Activated CD4-positive, alpha-beta T cell treated with anti-CD3 and anti-CD28 coated beads, Interleukin-10, Interleukin-2, amounts not matched to agents 100 ng/mL and 50 ng/mL, durations not matched to agents 16 hours and 8 hours (primary cell): ENCODE results near the gene NCOA1.
"Not testable (repeated sequence)": the region's sequence is repeated elsewhere in the genome, so short reads cannot be mapped to it uniquely, and the experiment has no call there.

Source experiments
- DNase-seq: peaks from one replicate; pipeline ENCODE4 v3.0.0-alpha.2; 2020

NCOA1 gene

GRCh38 chr2:24508878-24509277 lies 17.8 kb downstream of the NCOA1 start:
- peak; percentile 28 for DNase-seq

GRCh38 chr2:24509425-24509824 lies 18.4 kb downstream of the NCOA1 start:
- DNase-seq: peak; percentile 31

- no peak for DNase-seq
These were observed 18.8 kb downstream of the NCOA1 start for GRCh38 chr2:24509840-24510239.

- DNase-seq: no peak
These were observed 19.7 kb downstream of the NCOA1 start for GRCh38 chr2:24510771-24511170.

- no peak for DNase-seq
These were observed 20.1 kb downstream of the NCOA1 start for GRCh38 chr2:24511198-24511597.

- DNase-seq: peak; percentile 53
These were observed 20.8 kb downstream of the NCOA1 start for GRCh38 chr2:24511894-24512293.

GRCh38 chr2:24512404-24512803 lies 21.4 kb downstream of the NCOA1 start:
- no peak for DNase-seq

GRCh38 chr2:24512831-24513230 lies 21.8 kb downstream of the NCOA1 start:
- DNase-seq: no peak

GRCh38 chr2:24513281-24514071 lies 22.4 kb downstream of the NCOA1 start:
- DNase-seq: no peak

- DNase-seq: no peak
These were observed 23.8 kb downstream of the NCOA1 start for GRCh38 chr2:24514820-24515219.

- DNase-seq: no peak
These were observed 24.3 kb downstream of the NCOA1 start for GRCh38 chr2:24515335-24515734.

- no peak for DNase-seq
These were observed 24.8 kb downstream of the NCOA1 start for GRCh38 chr2:24515831-24516230.

- DNase-seq: no peak
These were observed 26.2 kb downstream of the NCOA1 start for GRCh38 chr2:24517247-24517646.

GRCh38 chr2:24520175-24520574 lies 29.1 kb downstream of the NCOA1 start:
- DNase-seq: no peak

- peak; percentile 76 for DNase-seq
These were observed 30.3 kb downstream of the NCOA1 start for GRCh38 chr2:24521162-24521857.

- DNase-seq: peak; percentile 71
These were observed 31.1 kb downstream of the NCOA1 start for GRCh38 chr2:24521975-24522639.

GRCh38 chr2:24527536-24527935 lies 36.5 kb downstream of the NCOA1 start:
- no peak for DNase-seq

- DNase-seq: no peak
These were observed 39.7 kb downstream of the NCOA1 start for GRCh38 chr2:24530796-24531195.

- not testable (repeated sequence) for DNase-seq
These were observed 40.6 kb downstream of the NCOA1 start for GRCh38 chr2:24531610-24532009.

GRCh38 chr2:24532057-24532456 lies 41.0 kb downstream of the NCOA1 start:
- DNase-seq: not testable (repeated sequence)

- DNase-seq: not testable (repeated sequence)
These were observed 42.5 kb downstream of the NCOA1 start for GRCh38 chr2:24533574-24533973.

- no peak for DNase-seq
These were observed 47.7 kb downstream of the NCOA1 start for GRCh38 chr2:24538720-24539119.

GRCh38 chr2:24539258-24539657 lies 48.2 kb downstream of the NCOA1 start:
- no peak for DNase-seq

- no peak for DNase-seq
These were observed 49.0 kb downstream of the NCOA1 start for GRCh38 chr2:24540011-24540477.
